Gastrocnemius medialis (tissue), 4 donors: ENCODE data around the gene PTPRN2.

Experiments used
- POLR2A ChIP-seq, 2 donors: fragments of 450-650 bp; IDR thresholded peaks; one replicate each; pipeline ENCODE4 v1.6.1; 2017; ENCODE audit warnings: antibody characterized with exemption in 2 of 2, mild to moderate bottlenecking in 2 of 2, moderate library complexity in 2 of 2
- TF ChIP-seq, protein P1 (sequence below), 5 experiments: fragments of 450-650 bp in 3 of 5; fragments of 200-600 bp in 2 of 5; sonication (generic) in 2 of 5; IDR thresholded peaks in 4 of 5; conservative IDR thresholded peaks in 1 of 5; 1 replicate in 4 of 5; 2 replicates in 1 of 5; pipeline ENCODE4 v1.5.1; 2016 to 2019; ENCODE audit warnings: antibody characterized with exemption in 5 of 5, mild to moderate bottlenecking in 3 of 5, moderate library complexity in 3 of 5

- TF ChIP-seq, protein P1, sequence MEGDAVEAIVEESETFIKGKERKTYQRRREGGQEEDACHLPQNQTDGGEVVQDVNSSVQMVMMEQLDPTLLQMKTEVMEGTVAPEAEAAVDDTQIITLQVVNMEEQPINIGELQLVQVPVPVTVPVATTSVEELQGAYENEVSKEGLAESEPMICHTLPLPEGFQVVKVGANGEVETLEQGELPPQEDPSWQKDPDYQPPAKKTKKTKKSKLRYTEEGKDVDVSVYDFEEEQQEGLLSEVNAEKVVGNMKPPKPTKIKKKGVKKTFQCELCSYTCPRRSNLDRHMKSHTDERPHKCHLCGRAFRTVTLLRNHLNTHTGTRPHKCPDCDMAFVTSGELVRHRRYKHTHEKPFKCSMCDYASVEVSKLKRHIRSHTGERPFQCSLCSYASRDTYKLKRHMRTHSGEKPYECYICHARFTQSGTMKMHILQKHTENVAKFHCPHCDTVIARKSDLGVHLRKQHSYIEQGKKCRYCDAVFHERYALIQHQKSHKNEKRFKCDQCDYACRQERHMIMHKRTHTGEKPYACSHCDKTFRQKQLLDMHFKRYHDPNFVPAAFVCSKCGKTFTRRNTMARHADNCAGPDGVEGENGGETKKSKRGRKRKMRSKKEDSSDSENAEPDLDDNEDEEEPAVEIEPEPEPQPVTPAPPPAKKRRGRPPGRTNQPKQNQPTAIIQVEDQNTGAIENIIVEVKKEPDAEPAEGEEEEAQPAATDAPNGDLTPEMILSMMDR (IDR thresholded peaks at IDR 0.05 in 4 of 5, conservative IDR thresholded peaks at IDR 0.05 in 1 of 5), result no peak
- no peak for TF ChIP-seq POLR2A (IDR thresholded peaks at IDR 0.05)
These were observed 58.2 kb downstream of the PTPRN2 start for GRCh38 chr7:158529181-158530096.
